CD4-positive, alpha-beta T cell treated with Interleukin-6 at 100 ng/mL for 8 hours (primary cell): ENCODE measurements around the gene CDKN1C.

Experiments
- DNase-seq: peaks from one replicate; pipeline ENCODE4 v3.0.0-alpha.2; 2020; ENCODE audit warnings: mixed read lengths, low spot score

The CDKN1C gene

DNA sequence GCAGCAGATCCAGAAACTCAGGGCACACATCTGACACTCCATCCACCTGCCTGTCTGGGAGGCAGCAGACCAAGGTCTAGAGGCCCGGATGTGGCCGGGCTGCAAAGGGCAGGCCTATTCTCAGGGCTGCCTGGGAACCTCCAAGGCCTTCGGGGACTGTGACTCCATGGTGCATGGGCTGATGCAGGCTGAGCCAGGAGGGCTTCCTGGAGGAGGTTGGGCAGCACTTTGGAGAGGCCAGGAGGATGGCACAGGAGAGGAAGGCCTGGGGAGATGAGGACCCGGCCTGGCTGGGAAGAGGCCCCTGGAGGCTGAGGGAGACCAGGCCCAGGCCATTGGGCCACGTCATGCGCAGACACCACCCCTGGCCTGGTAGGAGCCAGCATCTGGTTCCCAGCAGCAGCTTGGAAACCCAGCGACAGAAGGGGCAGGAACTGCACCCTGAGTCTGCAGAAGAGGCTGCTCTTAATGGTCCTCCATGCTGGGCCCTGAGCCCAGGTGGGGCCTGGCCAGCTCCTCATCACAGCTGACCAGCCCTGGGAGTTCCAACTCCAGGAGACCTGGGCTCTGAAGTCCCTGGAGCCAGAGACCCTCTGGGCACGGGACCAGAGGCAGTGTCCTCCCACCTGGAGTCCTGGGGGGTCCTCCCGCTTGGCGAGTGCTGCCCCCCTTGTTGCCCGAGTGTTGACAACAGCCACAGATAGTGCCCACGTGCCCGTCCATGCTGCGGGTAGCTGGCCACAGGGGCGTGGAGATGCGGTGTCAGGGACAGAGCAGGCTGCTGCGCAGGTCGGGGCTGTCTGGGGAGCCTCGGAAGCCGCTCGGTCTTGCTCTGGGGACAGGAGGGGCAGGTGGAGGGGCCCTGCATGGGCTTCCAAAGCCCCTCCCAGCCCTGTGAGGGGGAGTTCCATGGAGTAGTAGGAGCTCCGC, 38.1 kb upstream of the CDKN1C start:
- no peak for DNase-seq

DNA sequence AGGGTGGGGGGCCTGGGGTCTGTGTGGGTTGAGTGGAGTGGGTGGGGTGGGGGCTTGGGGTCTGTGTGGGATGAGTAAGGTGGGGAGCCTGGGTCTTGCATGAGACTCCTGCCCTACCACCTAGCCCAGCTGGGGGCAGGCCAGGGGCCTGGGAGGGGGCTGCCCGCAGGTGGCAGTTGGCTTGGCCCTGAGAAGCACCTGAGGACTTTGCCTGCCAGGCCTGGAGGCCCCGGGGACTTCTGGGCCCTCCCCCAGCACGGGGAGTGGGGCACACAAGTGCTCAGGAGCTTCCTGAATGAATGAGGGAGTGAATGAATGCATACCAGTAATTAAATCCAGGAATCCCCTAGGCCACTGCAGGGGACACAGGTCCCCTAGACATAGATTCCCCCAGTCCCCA, 37.1 kb upstream of the CDKN1C start:
- no peak for DNase-seq

DNA sequence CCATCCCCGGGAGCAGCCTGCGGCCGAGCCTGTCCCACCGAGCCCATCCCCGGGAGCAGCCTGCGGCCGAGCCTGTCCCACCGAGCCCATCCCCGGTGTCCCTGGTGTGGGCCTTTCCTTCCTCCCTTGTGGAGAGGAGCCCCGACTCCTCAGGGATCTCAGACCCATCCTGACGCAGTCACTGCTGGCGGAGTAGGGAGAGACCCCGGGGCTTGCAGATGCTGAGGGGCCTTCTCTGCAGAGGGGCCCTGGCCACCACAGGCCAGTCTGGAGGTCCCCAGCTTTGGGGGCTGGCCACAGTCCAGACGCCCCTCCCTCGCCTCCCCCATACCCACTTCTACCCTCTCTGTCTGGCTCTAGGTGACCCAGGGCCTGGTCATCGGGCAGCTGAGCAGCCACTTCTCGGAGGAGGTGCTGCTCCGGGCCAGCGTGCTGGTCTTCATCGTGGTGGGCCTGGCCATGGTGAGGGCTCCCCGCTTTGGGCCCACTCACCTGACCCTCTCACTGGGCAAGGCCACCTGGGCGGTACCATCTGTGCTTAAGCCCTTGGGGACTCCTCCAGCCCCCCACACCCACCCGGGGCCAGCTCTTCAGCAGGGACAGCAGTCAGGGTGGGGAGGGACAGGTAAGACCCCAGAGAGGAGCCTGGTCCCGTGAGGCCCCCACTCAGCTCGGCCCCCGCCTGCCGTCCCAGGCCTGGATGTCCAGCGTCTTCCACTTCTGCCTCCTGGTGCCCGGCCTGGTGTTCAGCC, 36.3 kb upstream of the CDKN1C start:
- DNase-seq: no peak

DNA sequence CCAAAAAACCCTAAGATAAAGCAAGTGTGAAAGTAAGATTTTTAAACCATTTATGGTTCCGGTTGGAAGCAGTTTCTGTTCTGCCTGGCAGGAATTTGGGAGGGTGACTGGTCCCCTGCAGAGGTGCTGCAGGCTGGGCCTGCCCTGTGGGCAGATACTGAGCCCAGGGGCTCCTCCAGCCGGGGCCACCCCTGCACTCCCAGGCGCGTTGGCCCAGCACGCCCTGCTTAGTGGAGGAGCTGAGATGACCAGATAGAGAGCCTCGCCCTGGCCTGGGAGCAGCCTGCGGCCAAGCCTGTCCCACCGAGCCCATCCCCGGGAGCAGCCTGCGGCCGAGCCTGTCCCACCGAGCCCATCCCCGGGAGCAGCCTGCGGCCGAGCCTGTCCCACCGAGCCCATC, 35.7 kb upstream of the CDKN1C start:
- DNase-seq: no peak

DNA sequence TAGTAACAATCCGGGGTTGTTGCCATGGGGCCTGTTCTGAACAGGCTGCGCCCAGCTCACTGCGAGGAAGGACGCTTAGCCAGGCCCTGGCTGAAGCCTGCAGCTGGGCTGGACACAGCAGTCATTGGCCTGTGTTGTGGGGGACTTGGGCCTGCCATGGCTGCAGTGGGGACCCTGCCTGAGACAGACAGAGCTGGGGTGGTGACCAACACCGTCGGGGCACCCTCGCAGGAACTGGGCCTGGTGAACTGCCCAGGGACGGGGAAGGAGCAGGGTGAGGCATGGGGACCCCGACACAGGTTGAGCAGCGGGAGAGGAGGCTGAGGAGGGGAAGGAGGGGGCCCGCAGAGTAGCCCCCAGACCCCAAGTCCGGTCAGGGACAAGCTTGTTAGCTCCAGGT, 34.8 kb upstream of the CDKN1C start:
- DNase-seq: no peak

DNA sequence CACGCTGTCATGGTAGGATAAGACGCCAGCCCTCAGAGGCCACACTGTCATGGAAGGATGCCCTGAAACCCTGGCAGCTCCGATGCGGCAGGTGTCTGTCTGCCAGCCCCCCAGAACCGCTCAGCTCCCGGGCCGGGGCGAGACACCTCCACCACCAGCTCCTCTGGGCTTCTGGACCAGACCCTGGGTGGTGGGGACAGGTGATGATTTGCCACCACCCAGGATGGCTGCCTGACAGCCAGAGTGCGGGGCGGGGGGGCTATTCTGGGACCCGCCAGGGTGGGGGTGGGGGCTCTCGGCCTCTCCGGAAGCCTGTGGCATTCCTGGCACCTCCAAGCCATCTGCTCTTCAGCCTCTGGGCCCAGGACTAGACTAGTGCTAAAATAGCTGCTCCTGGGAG, 34.3 kb upstream of the CDKN1C start:
- DNase-seq: no peak

DNA sequence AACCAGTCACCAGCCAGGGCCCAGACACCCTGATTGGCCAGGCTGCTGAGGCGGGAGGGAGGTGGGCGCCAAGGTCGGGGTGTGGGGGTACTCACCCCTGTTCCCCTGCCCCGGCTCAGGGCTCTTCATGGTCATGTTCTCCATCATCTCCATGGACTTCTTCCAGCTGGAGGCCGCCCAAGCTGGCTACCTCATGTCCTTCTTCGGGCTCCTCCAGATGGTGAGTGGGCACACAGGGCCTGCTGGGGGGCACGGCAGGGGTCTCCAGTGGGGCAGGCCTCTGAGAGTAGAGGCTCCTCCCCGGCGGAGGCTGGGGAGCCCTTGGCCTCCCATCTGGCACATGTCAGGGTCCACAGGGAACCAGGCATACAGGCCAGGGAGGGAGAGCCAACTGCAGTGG, 33.6 kb upstream of the CDKN1C start:
- DNase-seq: no peak

DNA sequence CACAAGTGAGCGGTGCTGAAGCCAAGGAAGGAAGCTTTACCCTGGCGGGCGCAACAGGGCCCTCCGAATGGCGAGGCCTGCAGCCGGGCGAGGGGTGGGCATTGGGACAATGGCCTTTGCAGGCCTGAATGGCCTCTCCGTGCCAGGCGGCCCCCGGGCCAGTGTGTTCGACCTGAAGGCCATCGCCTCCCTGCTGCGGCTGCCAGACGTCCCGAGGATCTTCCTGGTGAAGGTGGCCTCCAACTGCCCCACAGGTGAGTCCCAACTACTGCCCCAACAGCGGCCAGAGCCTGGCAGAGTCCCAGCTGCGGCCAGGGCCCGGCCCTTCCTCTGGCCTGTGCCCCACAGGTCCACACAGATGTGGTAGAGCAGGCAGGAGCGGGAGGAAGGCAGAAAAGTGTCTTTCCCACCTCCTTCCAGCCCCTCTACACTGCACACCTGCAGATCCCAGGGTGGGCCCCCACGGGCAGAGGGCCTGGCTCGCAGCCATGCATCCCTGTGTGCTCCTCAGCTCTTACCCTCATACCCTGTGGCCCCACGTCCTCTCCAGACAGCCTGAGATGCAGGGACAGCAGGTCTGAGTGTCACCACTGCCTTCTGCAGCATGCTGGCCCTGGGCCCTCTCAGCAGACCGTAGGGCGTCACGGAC, 32.4 kb upstream of the CDKN1C start:
- no peak for DNase-seq

DNA sequence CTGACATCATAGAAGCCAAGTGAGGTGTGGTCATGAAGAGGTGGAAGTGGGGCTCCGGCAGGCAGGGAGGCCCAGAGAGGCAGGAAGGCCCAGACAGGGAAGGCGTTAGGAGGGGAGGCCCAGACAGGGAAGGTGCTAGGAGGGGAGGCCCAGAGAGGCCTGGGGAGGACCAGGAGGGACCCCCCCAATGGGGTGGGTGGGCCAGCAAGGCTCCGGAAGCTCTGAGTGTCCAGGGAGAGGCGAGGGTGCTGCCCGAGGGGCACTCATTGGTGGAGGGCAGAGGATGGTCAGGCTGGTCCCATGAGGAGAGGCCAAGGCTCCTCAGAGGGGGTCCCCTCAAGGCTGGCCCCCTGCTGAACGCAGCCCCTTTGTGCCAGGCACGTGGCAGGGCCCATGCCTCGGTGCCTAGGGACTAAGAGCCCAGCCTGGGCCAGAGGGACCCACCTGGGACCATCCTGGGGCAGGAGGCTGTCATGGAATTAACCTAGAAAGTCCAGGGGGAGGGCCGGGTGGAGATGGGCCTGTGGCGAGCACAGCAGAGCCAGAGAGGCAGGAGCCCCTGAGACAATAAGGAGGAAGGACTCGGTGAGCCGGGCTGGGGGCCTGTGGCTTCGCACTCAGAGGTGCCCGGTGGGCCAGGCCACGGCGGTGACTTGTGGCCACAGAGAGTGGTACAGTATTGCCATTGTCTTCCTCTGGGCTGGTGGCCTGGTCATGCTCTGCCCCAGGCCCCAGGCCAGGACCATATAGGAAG, 31.5 kb upstream of the CDKN1C start:
- no peak for DNase-seq

DNA sequence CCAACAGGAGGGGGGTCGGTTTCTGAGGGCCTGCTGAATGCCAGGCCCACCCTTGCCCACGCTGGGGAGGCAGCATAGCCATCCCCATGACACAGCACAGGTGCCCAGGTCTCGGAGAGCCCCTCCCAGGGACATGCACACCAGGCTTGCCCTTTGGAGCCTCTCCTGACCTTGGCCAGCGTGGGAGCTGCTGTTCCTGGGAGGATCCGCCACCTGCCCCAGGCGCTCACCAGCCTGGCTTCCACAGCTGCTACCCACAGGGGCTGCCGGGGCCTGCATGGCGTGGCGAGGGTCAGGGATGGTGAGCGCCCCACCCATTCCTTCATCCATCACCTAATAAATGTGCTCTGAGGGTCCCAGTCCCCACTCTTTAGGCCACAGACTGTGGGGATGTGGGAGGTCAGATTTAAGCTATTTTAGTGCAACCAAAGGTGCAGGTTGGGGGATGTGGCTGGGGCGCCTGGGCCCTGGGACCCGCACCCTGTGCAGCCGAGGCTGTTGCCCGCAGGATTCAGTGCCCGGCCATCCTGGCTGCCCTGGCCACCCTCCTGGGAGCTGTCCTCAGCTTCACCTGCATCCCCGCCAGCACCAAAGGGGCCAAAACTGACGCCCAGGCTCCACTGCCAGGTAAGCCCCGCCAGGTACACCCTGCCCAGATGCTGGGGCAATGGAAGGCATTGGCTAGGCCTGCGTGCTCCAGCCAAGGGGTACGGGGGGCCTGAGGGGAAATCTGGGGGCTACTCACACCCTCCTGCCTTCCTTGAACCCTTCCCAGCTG, 30.7 kb upstream of the CDKN1C start:
- no peak for DNase-seq

DNA sequence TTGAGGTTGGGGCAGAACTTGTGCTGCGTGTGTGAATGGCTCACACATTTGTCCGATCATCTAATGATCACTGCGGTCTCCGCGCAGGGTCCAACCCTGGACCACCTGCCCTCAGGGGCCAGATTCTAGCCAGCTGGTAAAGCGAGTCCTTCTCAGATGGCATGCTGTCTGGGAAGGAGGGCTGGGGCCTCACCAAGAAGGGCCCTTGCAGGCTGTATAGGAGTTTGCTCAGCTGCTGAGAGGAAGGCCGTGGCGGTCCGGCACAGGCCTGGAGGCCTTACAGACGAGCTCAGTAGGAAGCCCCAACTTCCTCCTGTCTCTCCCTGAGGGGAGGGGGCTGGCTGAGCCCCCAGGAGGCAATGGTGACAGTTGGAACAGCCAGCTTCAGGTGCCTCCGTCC, 29.9 kb upstream of the CDKN1C start:
- no peak for DNase-seq

DNA sequence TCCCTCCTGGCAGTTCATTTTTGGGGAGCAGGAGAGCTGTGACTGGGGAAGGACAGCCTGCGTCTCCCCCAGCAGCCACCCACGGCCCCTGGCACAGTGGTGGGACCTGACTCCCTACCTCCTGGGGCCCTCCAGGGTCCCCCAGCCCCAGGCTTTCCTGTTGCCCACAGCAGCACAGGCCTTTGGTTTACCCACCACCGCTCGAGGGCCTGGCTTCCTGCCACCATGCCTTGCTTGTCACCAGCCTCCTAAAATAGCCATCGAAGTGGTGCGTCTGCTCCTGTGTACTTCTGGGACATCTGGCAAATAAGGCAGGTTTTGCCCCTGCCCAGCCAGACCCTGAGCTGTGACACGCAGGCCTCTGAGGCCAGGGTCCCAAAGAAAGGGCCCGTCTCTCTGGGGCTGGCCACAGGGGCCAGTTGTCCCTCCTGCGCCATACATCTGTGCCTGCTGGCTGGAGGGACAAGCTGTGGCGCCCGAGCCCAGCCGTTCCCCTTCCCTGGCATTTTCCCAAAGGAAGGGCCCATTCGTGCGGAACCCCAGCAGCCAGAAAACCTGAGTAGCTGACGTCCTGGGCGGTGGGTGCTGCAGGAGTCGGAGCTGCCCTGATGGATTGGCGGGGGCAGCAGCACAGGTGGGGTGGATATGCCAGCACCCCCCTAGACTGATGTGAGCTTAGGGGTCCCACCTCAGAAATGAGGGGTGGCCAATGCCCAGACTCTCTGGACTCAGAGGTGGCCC, 29.1 kb upstream of the CDKN1C start:
- DNase-seq: no peak

DNA sequence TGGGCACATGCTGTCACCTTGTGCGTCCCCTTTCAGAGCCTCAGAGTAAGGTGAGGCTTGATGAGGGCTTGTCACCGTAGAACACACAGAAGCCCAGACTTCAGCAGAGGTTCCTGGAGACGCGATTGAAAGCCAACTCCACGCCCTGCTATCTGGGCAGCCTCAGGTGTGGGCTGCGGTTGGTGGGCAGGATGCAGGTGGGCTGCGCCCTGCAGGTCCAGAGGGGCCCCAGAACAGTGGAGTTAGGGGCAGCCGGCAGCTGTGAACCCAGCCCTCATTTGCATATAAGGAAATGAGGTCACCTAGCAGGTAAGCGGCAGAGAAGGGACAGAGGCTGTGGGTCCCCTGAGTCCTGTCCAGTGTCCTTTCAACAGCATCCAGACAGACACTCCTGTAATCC, 28.2 kb upstream of the CDKN1C start:
- DNase-seq: no peak

DNA sequence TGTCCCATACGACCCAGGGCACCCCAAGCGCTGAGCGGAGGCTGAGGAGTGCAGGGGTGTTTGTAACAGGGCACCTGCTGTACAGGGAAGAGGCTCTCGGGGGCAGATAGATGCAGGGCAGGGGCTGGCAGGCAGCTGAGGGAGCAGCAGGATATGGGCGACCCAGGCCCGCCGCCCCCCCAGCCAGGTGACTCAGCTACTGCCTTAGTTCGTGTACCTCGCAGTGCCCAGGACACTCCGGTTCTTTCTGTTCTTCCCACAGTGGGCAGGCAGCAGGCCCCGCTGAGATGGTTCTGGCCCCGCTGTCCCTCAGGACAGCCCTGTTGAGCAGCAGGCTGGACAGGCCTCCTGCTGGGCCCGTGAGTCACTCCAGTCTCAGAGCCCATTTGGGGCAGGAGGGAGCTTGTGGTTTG, 27.4 kb upstream of the CDKN1C start:
- DNase-seq: no peak

DNA sequence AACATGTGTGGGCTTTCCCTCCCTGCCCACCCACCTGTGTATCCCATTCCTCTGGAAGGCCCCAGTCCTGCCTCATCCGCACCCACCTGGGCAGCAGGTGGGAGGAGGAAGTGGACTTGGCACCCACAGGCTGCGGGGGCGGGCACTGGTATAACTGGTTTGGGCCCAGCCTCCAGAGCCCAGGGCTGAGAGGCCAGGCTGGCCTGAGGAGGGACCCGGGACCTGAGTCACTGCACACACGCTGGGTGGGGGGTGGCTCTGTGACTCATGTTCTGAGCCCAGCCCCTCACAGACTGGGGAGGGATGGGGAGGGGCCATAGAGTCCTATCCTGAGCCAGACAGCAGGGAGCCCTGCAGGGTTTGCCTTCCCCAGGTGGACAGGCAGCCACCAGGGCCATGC, 26.9 kb upstream of the CDKN1C start:
- no peak for DNase-seq

DNA sequence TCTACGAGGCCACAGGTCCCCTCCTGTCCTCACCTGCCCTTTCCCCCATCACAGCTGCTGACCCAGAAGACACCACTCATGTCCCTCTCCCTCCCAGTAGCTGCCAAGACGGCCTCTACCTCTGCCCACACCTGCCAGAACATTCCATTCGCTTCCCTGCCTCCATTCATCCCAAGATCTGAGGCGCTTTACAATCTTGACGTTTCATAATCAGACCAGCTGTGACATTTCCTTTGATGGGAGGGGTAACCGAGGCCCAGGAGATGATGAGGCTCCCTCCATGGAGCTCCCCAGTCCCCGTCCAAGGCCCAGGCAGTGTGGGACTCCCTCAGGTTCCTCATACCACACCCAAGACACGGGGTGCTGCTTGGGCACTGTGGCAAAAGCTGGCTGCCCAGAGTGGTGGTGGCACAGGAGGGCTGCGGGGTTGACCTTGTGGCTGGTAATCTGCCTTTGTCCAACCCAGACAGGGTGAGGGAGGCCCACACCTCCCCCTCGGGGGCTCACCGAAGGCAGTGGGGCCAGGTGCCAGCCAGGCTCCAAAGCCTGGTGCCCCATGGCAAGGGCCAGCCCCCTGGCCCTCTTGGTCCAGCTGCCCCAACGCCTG, 26.3 kb upstream of the CDKN1C start:
- no peak for DNase-seq

DNA sequence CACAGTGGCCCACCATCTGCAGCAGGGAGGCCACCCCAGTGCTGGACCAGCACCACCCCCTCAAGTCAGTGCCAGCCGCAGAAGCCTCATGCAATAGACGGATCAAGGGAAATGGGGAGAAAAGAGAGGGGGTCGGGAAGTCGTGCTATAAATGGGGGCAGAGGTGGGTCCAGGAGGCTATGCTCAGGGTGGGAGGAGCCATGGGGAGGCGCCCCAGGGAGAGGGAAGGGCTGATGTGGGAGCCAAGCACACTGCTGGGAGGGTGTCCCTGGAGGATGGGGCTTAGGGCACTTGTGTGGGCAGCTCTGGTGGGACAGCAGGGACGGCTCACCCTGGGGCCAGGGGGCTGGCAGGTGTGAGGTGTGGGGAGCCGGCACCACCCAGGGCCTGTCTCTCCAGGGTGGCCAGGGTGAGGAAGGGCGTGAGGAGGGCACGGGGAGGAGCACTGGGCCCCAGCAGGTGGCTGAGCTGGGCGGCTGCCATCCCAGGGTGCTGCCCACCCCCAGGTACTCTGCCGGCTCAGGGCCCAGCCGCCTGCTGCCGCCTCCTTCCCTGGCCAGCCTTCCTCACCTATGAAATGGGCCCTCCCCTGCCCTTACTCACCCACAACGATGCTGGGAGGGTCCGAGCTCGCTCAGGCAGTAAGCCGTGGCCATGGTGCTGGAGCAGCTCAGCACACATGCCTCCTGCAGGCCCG, 25.7 kb upstream of the CDKN1C start:
- DNase-seq: no peak

DNA sequence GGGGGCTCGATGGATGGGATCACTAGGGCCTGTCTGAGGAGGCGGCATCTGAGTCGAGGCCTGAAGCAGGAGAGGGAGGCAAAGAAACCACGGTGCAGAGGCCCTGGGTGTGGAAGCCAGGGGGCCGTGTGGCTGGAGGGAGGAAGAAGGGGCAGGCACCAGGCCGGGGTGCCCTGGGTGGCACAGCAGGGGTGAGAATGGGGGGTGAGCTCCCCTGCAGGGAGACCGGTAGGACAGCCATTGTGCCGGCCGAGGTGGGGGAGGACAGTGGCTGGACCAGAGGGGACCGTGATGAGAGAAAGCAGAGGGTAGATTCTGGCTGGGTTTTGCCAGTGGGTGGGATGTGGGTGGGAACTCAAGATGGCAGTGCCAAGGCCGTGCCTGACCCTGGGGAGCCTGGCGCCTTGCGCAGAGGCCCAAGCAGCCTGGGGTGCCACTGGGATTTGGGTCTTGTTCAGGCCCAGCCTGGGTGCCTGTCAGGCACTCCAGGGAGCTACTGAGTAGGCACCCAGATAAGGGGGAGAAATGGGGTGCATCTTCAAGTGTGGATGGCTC, 24.9 kb upstream of the CDKN1C start:
- DNase-seq: no peak
